Measurements from ENCODE around the gene TIGD4. TPM values are rescaled to one million over a fixed set of nuclear protein-coding genes. Genes with fewer than 3 reads are reported as not detected.

Gene TIGD4
- total RNA-seq, 1 experiment from 2014 or later: 2.0 TPM

- Histone ChIP-seq H4K91ac (ENCODE audit: insufficient read length, low read depth, low read length) (no peak overlapping the region), H3K4me1 (ENCODE audit: insufficient read depth, low read length) (no peaks in the 10 kb centered on the region), H3K23ac (ENCODE audit: insufficient read length, low read depth, low read length) (no peak overlapping the region), H3K9ac (ENCODE audit: extremely low read depth, insufficient read length, low read length) (no peak overlapping the region), H3K79me2 (ENCODE audit: insufficient read depth, low read length) (no peaks in the 10 kb centered on the region), H4K8ac (replicated peaks; ENCODE audit: insufficient read length, low read depth, low read length) (no peak overlapping the region), H3K4me2 (ENCODE audit: insufficient read depth, insufficient read length, low read length) (no peak overlapping the region), H2AFZ (ENCODE audit: low read length) (no peak overlapping the region), H3K79me1 (ENCODE audit: insufficient read depth, low read depth, low read length, poor library complexity, severe bottlenecking) (no peaks in the 10 kb centered on the region), H4K5ac (ENCODE audit: insufficient read length, low read depth, low read length) (no peak overlapping the region), H2BK5ac (ENCODE audit: insufficient read length, low read length) (no peak overlapping the region), H2BK15ac (ENCODE audit: low read depth, low read length) (no peak overlapping the region), H2BK12ac (ENCODE audit: insufficient read length, low read depth, low read length) (no peak overlapping the region), H3K14ac (ENCODE audit: insufficient read depth, low read length) (no peak overlapping the region), H3K23me2 (ENCODE audit: insufficient read length, low read depth, low read length, poor library complexity, severe bottlenecking) (no peaks in the 10 kb centered on the region), H4K20me1 (ENCODE audit: control insufficient read depth, insufficient read depth, insufficient read length) (no peaks in the 10 kb centered on the region), H2AK5ac (ENCODE audit: insufficient read length, low read length) (no peak overlapping the region), H3K4ac (ENCODE audit: low read depth, low read length) (no peak overlapping the region), H3K27ac (ENCODE audit: insufficient read length, low read depth, low read length) (no peak overlapping the region), H2BK20ac (ENCODE audit: low read depth, low read length, poor library complexity, severe bottlenecking) (no peak overlapping the region), H3T11ph (ENCODE audit: low read length) (no peak overlapping the region), H3K9me3 (ENCODE audit: control insufficient read depth, low read depth, low read length) (no peaks in the 10 kb centered on the region), H2BK120ac (ENCODE audit: low read depth, low read length, poor library complexity, severe bottlenecking) (no peak overlapping the region), H3K18ac (ENCODE audit: insufficient read length, low read depth, low read length) (no peak overlapping the region), H3K56ac (ENCODE audit: insufficient read length, low read depth, low read length) (no peak overlapping the region), H3K27me3 (ENCODE audit: insufficient read depth, low read length) (no peaks in the 10 kb centered on the region)
- WGBS (ENCODE audit: extremely low coverage, insufficient read length, low lambda C conversion rate): no CpG with 5 or more reads among the region's 1 CpG
- Mint-ChIP-seq H3K27me3 (ENCODE audit: low read depth) (no peaks in the 10 kb centered on the region), H3K36me3 (ENCODE audit: insufficient read depth in 1 of 3, low read depth in 3 of 3) (peaks cover 13 to 36% (median 25%) of the 10 kb centered on the region in 3 experiments), H3K27ac (no peak overlapping the region), H3K9me3 (peaks cover 12 to 27% of the 10 kb centered on the region in 2 experiments; a peak in 4 of 5 replicates), H3K4me3 (no peak overlapping the region), H3K4me1 (peaks cover 4 to 12% of the 10 kb centered on the region in 2 experiments; a peak in 2 of 4 replicates)
- TF ChIP-seq CTCF (conservative IDR thresholded peaks at IDR 0.05): no peak
- no peak for DNase-seq
Measured at GRCh38 chr4:152822323-152822722, 42.8 kb upstream of the TIGD4 start.

All from H9 (cell line).